ENCODE data around the gene ZNF384.

The ZNF384 gene

GRCh38 chr12:6627616-6628015, 61.6 kb downstream of the ZNF384 start:
- TF ChIP-seq GATA3 (IDR thresholded peaks at IDR 0.05; ENCODE audit: low read depth, low read length) (no peak), GATA2 (IDR thresholded peaks at IDR 0.05; ENCODE audit: low read depth, low read length) (no peak)

GRCh38 chr12:6626654-6627283, 62.4 kb downstream of the ZNF384 start:
- no peak for TF ChIP-seq GATA2 (IDR thresholded peaks at IDR 0.05; ENCODE audit: low read depth, low read length)
- TF ChIP-seq GATA3 (IDR thresholded peaks at IDR 0.05; ENCODE audit: low read depth, low read length): no peak

DNA sequence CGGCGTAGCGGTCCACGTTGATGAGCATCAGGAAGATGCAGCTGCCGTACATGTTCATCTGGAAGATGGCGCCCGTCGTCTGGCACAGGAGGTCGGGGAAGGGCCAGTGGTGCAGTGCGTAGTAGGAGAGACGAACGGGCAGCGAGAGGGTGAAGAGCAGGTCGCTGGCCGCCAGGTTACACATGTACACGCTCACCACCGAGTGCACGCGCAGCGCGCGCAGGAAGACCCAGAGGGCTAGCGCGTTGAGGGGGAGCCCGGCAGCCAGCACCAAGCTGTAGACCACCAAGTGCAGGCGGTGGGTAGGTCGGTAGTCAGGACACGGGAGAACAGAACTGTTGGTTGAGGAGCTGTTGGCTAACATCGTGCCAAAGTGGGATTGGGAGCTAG, 68.3 kb downstream of the ZNF384 start:
- TF ChIP-seq GATA3 (IDR thresholded peaks at IDR 0.05; ENCODE audit: low read depth, low read length) (no peak), GATA2 (IDR thresholded peaks at IDR 0.05; ENCODE audit: low read depth, low read length) (no peak)

- TF ChIP-seq GATA2 (IDR thresholded peaks at IDR 0.05; ENCODE audit: low read depth, low read length): no peak
- no peak for TF ChIP-seq GATA3 (IDR thresholded peaks at IDR 0.05; ENCODE audit: low read depth, low read length)
Observed at GRCh38 chr12:6620137-6620884, 68.9 kb downstream of the ZNF384 start.

DNA sequence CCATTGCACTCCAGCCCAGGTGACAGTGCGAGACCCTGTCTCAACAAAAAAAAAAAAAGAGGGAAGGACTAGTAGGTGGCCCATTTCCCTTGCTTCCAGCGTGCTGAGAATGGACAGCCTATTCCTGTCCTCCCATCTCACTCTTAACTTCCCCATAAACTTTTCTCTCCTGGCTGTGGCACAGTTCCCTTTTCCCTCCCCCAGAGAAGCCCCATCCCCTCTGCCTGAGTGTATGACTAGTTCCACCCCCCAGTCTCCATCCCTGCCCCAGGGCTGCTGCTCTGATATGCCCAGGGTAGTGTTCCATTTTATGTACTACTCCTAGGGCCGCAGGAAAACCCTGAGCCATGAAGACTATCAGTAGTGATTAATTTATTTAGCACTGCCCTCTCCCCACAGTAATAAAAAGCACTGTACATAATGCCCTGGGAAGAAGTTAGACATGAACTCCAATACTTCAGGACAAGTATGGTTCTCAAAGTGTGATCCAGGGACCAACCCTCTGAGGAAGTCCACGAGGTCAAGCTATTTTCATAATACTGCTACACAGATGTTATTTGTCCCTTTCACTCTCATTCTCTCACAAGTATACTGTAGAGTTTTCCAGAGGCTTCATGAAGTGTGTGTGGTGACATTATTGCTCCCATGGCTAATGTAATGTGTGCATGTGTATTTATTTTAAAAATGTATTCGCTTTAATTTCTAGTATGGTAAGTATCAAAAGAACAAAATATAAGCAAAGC, 70.5 kb downstream of the ZNF384 start:
- no peak for TF ChIP-seq GATA3 (IDR thresholded peaks at IDR 0.05; ENCODE audit: low read depth, low read length)
- TF ChIP-seq GATA2 (IDR thresholded peaks at IDR 0.05; ENCODE audit: low read depth, low read length): no peak

Data from SH-SY5Y (cell line).